ENCODE results near the gene ARRDC1. TPM values are rescaled to one million over a fixed set of nuclear protein-coding genes. Genes with fewer than 3 reads are reported as not detected.

The ARRDC1 gene
- total RNA-seq, 2 donors from 2014 or later = 69.1 to 97.2 TPM

DNA sequence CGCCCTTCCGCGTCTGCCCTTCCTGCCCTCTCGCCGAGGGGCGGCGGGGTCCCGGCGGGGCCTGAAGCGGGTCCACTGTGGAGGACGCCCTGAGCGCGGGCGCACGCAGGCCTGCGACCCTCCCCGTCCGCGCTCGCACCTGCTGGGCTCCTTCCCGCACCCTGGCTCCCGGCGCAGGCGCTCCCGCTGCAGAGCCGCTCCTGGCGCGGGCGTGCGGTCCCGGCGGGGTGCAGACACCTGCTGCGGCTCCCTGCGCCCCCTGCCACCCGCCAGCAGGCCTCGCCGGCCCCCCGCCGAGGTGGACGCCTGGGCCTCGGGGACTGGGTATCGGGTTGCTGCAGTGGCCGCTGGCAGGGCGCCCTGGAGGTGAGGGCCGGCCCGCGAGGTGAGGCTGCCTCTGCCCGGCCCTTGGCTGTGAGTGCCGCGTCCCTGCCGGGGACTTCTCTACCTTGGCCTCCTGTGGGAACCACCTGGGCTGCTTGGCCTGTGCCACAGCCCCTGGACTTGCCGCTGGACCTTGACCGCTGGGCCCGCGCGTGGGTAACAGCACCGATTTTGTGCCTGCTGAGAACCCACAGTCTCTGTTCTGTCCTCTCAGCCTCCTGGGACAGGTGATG is 627 bp downstream of the ARRDC1 start:
- Histone ChIP-seq H3K27me3 (no peaks in the 10 kb centered on the region), H3K4me3 (peak overlapping the region; percentile 85), H3K36me3 (no peaks in the 10 kb centered on the region), H3K9ac (ENCODE audit: low read depth in 2 of 2, low read length in 2 of 2) (peak overlapping the region; percentile 93 to 98), H3K9me3 (no peaks in the 10 kb centered on the region), H3K27ac (peak overlapping the region; percentile 90), H3K4me1 (peaks cover 19% of the 10 kb centered on the region)
- TF ChIP-seq, protein P1, sequence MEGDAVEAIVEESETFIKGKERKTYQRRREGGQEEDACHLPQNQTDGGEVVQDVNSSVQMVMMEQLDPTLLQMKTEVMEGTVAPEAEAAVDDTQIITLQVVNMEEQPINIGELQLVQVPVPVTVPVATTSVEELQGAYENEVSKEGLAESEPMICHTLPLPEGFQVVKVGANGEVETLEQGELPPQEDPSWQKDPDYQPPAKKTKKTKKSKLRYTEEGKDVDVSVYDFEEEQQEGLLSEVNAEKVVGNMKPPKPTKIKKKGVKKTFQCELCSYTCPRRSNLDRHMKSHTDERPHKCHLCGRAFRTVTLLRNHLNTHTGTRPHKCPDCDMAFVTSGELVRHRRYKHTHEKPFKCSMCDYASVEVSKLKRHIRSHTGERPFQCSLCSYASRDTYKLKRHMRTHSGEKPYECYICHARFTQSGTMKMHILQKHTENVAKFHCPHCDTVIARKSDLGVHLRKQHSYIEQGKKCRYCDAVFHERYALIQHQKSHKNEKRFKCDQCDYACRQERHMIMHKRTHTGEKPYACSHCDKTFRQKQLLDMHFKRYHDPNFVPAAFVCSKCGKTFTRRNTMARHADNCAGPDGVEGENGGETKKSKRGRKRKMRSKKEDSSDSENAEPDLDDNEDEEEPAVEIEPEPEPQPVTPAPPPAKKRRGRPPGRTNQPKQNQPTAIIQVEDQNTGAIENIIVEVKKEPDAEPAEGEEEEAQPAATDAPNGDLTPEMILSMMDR (IDR thresholded peaks at IDR 0.05) = no peak
- DNase-seq = peak; percentile 50
- intact Hi-C loops (cut with DNase I) = no loop called here

- Histone ChIP-seq H3K4me3 (peak overlapping the region; percentile 85), H3K36me3 (no peaks in the 10 kb centered on the region), H3K27ac (peak overlapping the region; percentile 90), H3K4me1 (peaks cover 24% of the 10 kb centered on the region), H3K9me3 (no peaks in the 10 kb centered on the region), H3K27me3 (no peaks in the 10 kb centered on the region), H3K9ac (ENCODE audit: low read depth in 2 of 2, low read length in 2 of 2) (peak overlapping the region; percentile 93 to 98)
- intact Hi-C loops (cut with DNase I) = no loop called here
- TF ChIP-seq, protein P1 (IDR thresholded peaks at IDR 0.05) = no peak
- peak; percentile 45 for DNase-seq
Observed at GRCh38 chr9:137606734-137607138, 1.2 kb downstream of the ARRDC1 start.

GRCh38 chr9:137607141-137607857 is 1.8 kb downstream of the ARRDC1 start:
- peak overlapping the region; percentile 85 for H3K4me3 ChIP-seq
- H3K9me3 ChIP-seq = no peaks in the 10 kb centered on the region
- H3K27me3 ChIP-seq = no peaks in the 10 kb centered on the region
- peak overlapping the region; percentile 93 to 98 for H3K9ac ChIP-seq (ENCODE audit: low read depth in 2 of 2, low read length in 2 of 2)
- DNase-seq = no peak
- H3K4me1 ChIP-seq = peaks cover 25% of the 10 kb centered on the region
- intact Hi-C loops (cut with DNase I) = no loop called here
- no peaks in the 10 kb centered on the region for H3K36me3 ChIP-seq
- H3K27ac ChIP-seq = peak overlapping the region; percentile 90
- TF ChIP-seq, protein P1 (IDR thresholded peaks at IDR 0.05) = no peak

GRCh38 chr9:137610944-137611343 is 5.5 kb downstream of the ARRDC1 start:
- TF ChIP-seq, protein P1 (IDR thresholded peaks at IDR 0.05) = no peak
- H3K36me3 ChIP-seq = peaks cover 11% of the 10 kb centered on the region
- intact Hi-C loops (cut with DNase I) = no loop called here
- H3K4me3 ChIP-seq = no peak overlapping the region
- H3K4me1 ChIP-seq = peaks cover 31% of the 10 kb centered on the region
- DNase-seq = no peak
- peak overlapping the region; percentile 53 to 77 for H3K9ac ChIP-seq (ENCODE audit: low read depth in 2 of 2, low read length in 2 of 2)
- H3K27me3 ChIP-seq = no peaks in the 10 kb centered on the region
- H3K27ac ChIP-seq = peak overlapping the region; percentile 93
- no peaks in the 10 kb centered on the region for H3K9me3 ChIP-seq

- no peaks in the 10 kb centered on the region for H3K9me3 ChIP-seq
- peaks cover 29% of the 10 kb centered on the region for H3K4me1 ChIP-seq
- DNase-seq = peak; percentile 94
- H3K27me3 ChIP-seq = no peaks in the 10 kb centered on the region
- H3K27ac ChIP-seq = peak overlapping the region; percentile 93
- H3K36me3 ChIP-seq = peaks cover 11% of the 10 kb centered on the region
- H3K9ac ChIP-seq (ENCODE audit: low read depth in 2 of 2, low read length in 2 of 2) = peak overlapping the region; percentile 68 to 77
- TF ChIP-seq, protein P1 (IDR thresholded peaks at IDR 0.05) = no peak
- intact Hi-C loops (cut with DNase I) = no loop called here
- H3K4me3 ChIP-seq = peak overlapping the region; percentile 13
Observed at GRCh38 chr9:137611623-137612609, 6.4 kb downstream of the ARRDC1 start.

Measured in colonic mucosa (tissue), 4 donors.